PFSK-1 (cell line): ENCODE results near the gene KIF20A.

Experiments used
- FOXP2 ChIP-seq: optimal IDR thresholded peaks from 2 replicates; pipeline ENCODE3; 2011; ENCODE audit warnings: borderline replicate concordance, control low read depth, inconsistent platforms; ENCODE audit not compliant: insufficient read depth; ENCODE audit errors: extremely low read length, extremely low read depth
- POLR2AphosphoS5 ChIP-seq: IDR thresholded peaks from 2 replicates; pipeline ENCODE4 v1.6.1; 2012; ENCODE audit warnings: low read depth, mild to moderate bottlenecking, control low read depth, low read length, moderate library complexity
- REST ChIP-seq, 2 experiments: IDR thresholded peaks; 2 replicates each; pipeline versions ENCODE4 v1.6.1 to v1.8.0; 2011 to 2012; ENCODE audit warnings: low read depth in 2 of 2, low read length in 2 of 2, control low read depth in 1 of 2, inconsistent platforms in 1 of 2, mild to moderate bottlenecking in 1 of 2, moderate library complexity in 1 of 2; ENCODE audit not compliant: insufficient read depth in 1 of 2
- SIN3A ChIP-seq: IDR thresholded peaks from 2 replicates; pipeline ENCODE4 v1.6.1; 2012; ENCODE audit warnings: mild to moderate bottlenecking, low read length, moderate library complexity, borderline replicate concordance; ENCODE audit not compliant: insufficient read depth
- TAF1 ChIP-seq: IDR thresholded peaks from 2 replicates; pipeline ENCODE4 v1.6.1; 2012; ENCODE audit warnings: low read length, control low read depth, borderline replicate concordance; ENCODE audit not compliant: insufficient read depth

The KIF20A gene

DNA sequence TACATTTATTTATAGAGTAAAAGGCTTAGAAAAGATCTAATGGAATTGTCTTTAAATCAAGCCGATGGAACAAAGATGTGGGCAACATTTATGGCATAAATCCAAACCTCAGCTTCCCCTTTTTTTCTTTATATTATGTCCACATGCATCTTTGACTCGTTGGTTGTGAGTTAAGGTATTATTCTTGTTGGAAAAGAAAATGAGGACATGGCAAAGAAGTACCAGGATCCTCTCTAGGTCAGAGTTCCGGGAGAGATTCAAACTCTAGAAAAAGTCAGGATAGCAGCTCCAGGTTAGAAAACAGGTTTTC lies 39.2 kb upstream of the KIF20A start:
- TF ChIP-seq REST (IDR thresholded peaks at IDR 0.05; ENCODE audit: insufficient read depth in 1 of 2, low read depth in 2 of 2, low read length in 2 of 2) = no peak
- TF ChIP-seq SIN3A = no peak

DNA sequence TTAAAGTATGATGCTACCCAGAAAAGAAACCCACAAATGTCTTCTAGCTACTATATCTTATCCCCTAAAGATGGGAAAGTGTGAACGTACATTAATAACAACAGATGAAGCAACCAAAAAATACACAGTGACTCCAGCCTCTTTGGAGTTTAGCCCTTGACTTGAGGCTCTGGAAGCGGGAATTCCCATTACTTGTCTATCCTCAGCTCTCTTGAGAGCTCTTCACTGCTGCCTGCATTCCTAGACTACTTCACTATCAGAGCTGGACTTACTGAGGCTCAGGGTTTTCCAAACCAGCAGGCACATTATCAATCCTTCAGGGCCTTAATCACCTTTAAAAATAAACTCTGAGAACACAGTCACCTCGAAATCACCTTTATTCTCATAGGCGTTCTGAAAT lies 38.6 kb upstream of the KIF20A start:
- TF ChIP-seq POLR2AphosphoS5 (no peak), SIN3A (no peak), FOXP2 (no peak), TAF1 (no peak), REST (IDR thresholded peaks at IDR 0.05; ENCODE audit: insufficient read depth in 1 of 2, low read depth in 2 of 2, low read length in 2 of 2) (no peak)

GRCh38 chr5:138141734-138142133 lies 37.2 kb upstream of the KIF20A start:
- no peak for TF ChIP-seq FOXP2
- no peak for TF ChIP-seq REST (IDR thresholded peaks at IDR 0.05; ENCODE audit: insufficient read depth in 1 of 2, low read depth in 2 of 2, low read length in 2 of 2)
- TF ChIP-seq SIN3A = no peak
- TF ChIP-seq POLR2AphosphoS5 = no peak
- no peak for TF ChIP-seq TAF1

DNA sequence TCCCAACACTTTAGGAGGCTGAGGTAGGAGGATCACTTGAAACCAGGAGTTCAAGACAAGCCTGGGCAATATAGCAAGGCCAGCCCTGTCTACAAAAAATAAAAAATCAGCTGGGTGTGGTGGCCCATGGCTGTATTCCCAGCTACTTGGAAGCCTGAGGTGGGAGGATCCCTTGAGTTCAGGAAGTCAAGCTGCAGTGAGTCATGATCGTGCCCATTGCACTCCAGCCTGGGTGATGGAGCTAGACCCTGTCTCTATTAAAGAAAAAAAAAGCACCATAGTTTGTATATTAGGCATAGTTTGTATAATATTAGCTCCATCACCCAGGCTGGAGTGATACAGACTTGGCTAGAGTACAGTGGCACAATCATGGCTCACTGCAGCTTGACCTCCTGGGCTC lies 30.1 kb upstream of the KIF20A start:
- TF ChIP-seq TAF1 (no peak), FOXP2 (no peak), REST (IDR thresholded peaks at IDR 0.05; ENCODE audit: insufficient read depth in 1 of 2, low read depth in 2 of 2, low read length in 2 of 2) (no peak), SIN3A (no peak), POLR2AphosphoS5 (no peak)

GRCh38 chr5:138149530-138149929 lies 29.4 kb upstream of the KIF20A start:
- TF ChIP-seq SIN3A (no peak), REST (IDR thresholded peaks at IDR 0.05; ENCODE audit: insufficient read depth in 1 of 2, low read depth in 2 of 2, low read length in 2 of 2) (no peak), POLR2AphosphoS5 (no peak), FOXP2 (no peak), TAF1 (no peak)
